Left ventricle myocardium inferior (tissue), 1 donor: ENCODE data around the gene PUM1. TPM values are rescaled to one million over a fixed set of nuclear protein-coding genes. Genes with fewer than 3 reads are reported as not detected.
A peak's percentile ranks its signal among the peaks of the same experiment; 100 is the strongest.

Source experiments
- DNase-seq: peaks from one replicate; pipeline ENCODE4 v3.0.0-alpha.2; 2020
- H3K27ac ChIP-seq: fragments of 200-600 bp; replicated peaks from 2 replicates; pipeline ENCODE4 v1.8.0; 2021
- H3K27me3 ChIP-seq: fragments of 200-600 bp; 2 replicates; pipeline ENCODE4 v1.8.0; 2021; ENCODE audit warnings: low read depth
- H3K36me3 ChIP-seq: fragments of 200-600 bp; 2 replicates; pipeline ENCODE4 v1.8.0; 2021
- H3K4me1 ChIP-seq: fragments of 200-600 bp; 2 replicates; pipeline ENCODE4 v1.8.0; 2021
- H3K4me3 ChIP-seq: fragments of 200-600 bp; 2 replicates; pipeline ENCODE4 v1.8.0; 2021; ENCODE audit warnings: mild to moderate bottlenecking, moderate library complexity
- H3K9me3 ChIP-seq: fragments of 200-600 bp; replicated peaks from 2 replicates; pipeline ENCODE4 v1.8.0; 2021
- CTCF ChIP-seq: fragments of 200-600 bp; IDR thresholded peaks from 2 replicates; pipeline ENCODE4 v1.8.0; 2021; ENCODE audit warnings: antibody characterized with exemption, mild to moderate bottlenecking, borderline replicate concordance
- intact Hi-C: fragments of 100-400 bp; cut with micrococcal nuclease; formaldehyde crosslinking; loops from one replicate; pipeline ENCODE4 v1.11.0; 2022
- total RNA-seq: library from RNA; stranded (reverse); fragmentation: NEBNext Ultra II Directional; extraction: Animal tissue kit (Norgen Biotek cat#: 25700); gene quantifications from one replicate; pipeline ENCODE4 v1.2.1, GENCODE V29; 2021
- donor health status: DM: no; HTN: yes; CAD: no; lungs with severe emphysema.

PUM1 gene
- total RNA-seq, 1 donor from 2014 or later = 80.1 TPM

GRCh38 chr1:31105646-31106045 lies 40.1 kb upstream of the PUM1 start:
- intact Hi-C loops = no loop called here
- no peaks in the 10 kb centered on the region for H3K9me3 ChIP-seq
- no peak for TF ChIP-seq CTCF
- no peak for DNase-seq
- no peak overlapping the region for H3K4me3 ChIP-seq
- no peaks in the 10 kb centered on the region for H3K27me3 ChIP-seq
- no peak overlapping the region for H3K27ac ChIP-seq
- H3K36me3 ChIP-seq = no peaks in the 10 kb centered on the region
- H3K4me1 ChIP-seq = peaks cover 16% of the 10 kb centered on the region

GRCh38 chr1:31102501-31102950 lies 37.0 kb upstream of the PUM1 start:
- intact Hi-C loops = no loop called here
- H3K9me3 ChIP-seq = no peaks in the 10 kb centered on the region
- H3K27me3 ChIP-seq = no peaks in the 10 kb centered on the region
- no peak for TF ChIP-seq CTCF
- no peak overlapping the region for H3K27ac ChIP-seq
- peak; percentile 19 for DNase-seq
- no peak overlapping the region for H3K4me3 ChIP-seq
- H3K36me3 ChIP-seq = no peaks in the 10 kb centered on the region
- peaks cover 16% of the 10 kb centered on the region for H3K4me1 ChIP-seq

- H3K4me3 ChIP-seq = no peak overlapping the region
- DNase-seq = no peak
- no peak overlapping the region for H3K27ac ChIP-seq
- intact Hi-C loops = no loop called here
- H3K9me3 ChIP-seq = no peaks in the 10 kb centered on the region
- no peak for TF ChIP-seq CTCF
- no peaks in the 10 kb centered on the region for H3K36me3 ChIP-seq
- H3K4me1 ChIP-seq = peaks cover 16% of the 10 kb centered on the region
- H3K27me3 ChIP-seq = no peaks in the 10 kb centered on the region
Measured at GRCh38 chr1:31101147-31101502, 35.6 kb upstream of the PUM1 start.

GRCh38 chr1:31099293-31100032 lies 33.9 kb upstream of the PUM1 start:
- intact Hi-C loops = no loop called here
- TF ChIP-seq CTCF = no peak
- no peaks in the 10 kb centered on the region for H3K36me3 ChIP-seq
- H3K4me3 ChIP-seq = no peak overlapping the region
- DNase-seq = no peak
- no peaks in the 10 kb centered on the region for H3K9me3 ChIP-seq
- no peak overlapping the region for H3K27ac ChIP-seq
- H3K4me1 ChIP-seq = peaks cover 16% of the 10 kb centered on the region
- H3K27me3 ChIP-seq = no peaks in the 10 kb centered on the region

GRCh38 chr1:31095985-31096384 lies 30.5 kb upstream of the PUM1 start:
- no peak for DNase-seq
- no peak for TF ChIP-seq CTCF

More at GRCh38 chr1:31095985-31096384, 30.5 kb upstream of the PUM1 start:
- intact Hi-C loops = no loop called here
- Histone ChIP-seq H3K9me3 (no peaks in the 10 kb centered on the region), H3K4me3 (no peak overlapping the region), H3K36me3 (no peaks in the 10 kb centered on the region), H3K27ac (no peak overlapping the region), H3K27me3 (no peaks in the 10 kb centered on the region), H3K4me1 (peaks cover 3% of the 10 kb centered on the region)
